Activated T-helper 2 cell treated with anti-CD3 and anti-CD28 coated beads, Interferon-gamma antibody, Interleukin-2, Interleukin-4, amounts not matched to agents 10 μg/mL and 5 μg/mL and 100 μg/mL, durations not matched to agents 14 hours and 24 hours and 36 hours (primary cell): ENCODE results near the gene ZNRF1. TPM values are rescaled to one million over a fixed set of nuclear protein-coding genes. Genes with fewer than 3 reads are reported as not detected.
"Not testable (repeated sequence)": the region's sequence is repeated elsewhere in the genome, so short reads cannot be mapped to it uniquely, and the experiment has no call there.

Source experiments
- DNase-seq: peaks from one replicate; pipeline ENCODE4 v3.0.0; 2021; ENCODE audit warnings: low spot score
- H3K27ac Mint-ChIP-seq: one replicate; pipeline ENCODE4 v1.8.0; 2021; ENCODE audit warnings: mixed read lengths
- H3K27me3 Mint-ChIP-seq: one replicate; pipeline ENCODE4 v1.8.0; 2021; ENCODE audit warnings: low read depth, mixed read lengths
- H3K36me3 Mint-ChIP-seq: one replicate; pipeline ENCODE4 v1.8.0; 2021; ENCODE audit warnings: low read depth, mixed read lengths
- H3K4me1 Mint-ChIP-seq: one replicate; pipeline ENCODE4 v1.8.0; 2021; ENCODE audit warnings: low read depth, mixed read lengths
- H3K4me3 Mint-ChIP-seq: one replicate; pipeline ENCODE4 v1.8.0; 2021; ENCODE audit warnings: low read depth, mild to moderate bottlenecking, moderate library complexity, mixed read lengths
- H3K9me3 Mint-ChIP-seq: one replicate; pipeline ENCODE4 v1.8.0; 2021; ENCODE audit warnings: mixed read lengths
- intact Hi-C: fragments of 100-400 bp; cut with micrococcal nuclease; formaldehyde crosslinking; loops from one replicate; pipeline ENCODE4 v1.15.1; 2023
- total RNA-seq: library from RNA; stranded (reverse); gene quantifications from 2 replicates; pipeline ENCODE4 v1.2.3, GENCODE V29; 2022

The ZNRF1 gene
- total RNA-seq, 1 donor from 2014 or later: 34.8 TPM

DNA sequence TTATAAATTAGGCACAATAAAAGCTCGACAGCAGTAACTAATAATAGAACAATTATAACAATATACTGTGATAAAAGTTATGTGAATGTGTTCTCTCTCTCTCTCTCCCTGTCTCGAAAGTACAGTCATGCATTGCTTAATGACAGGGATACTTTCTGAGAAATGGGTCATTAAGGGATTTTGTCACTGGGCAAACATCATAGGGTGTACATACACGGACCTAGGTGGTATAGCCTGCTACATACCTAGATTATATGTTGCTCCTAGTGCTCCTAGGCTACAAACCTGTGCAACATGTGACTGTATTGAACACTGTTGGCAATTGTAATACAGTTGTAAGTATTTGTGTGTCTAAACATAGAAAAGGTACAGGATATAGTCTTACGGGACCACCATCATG is 6.9 kb downstream of the ZNRF1 start:
- Mint-ChIP-seq H3K9me3 (no peaks in the 10 kb centered on the region), H3K36me3 (peaks cover 46% of the 10 kb centered on the region), H3K4me3 (no peak overlapping the region), H3K4me1 (peaks cover 53% of the 10 kb centered on the region), H3K27me3 (no peaks in the 10 kb centered on the region), H3K27ac (no peak overlapping the region)
- DNase-seq: no peak
- intact Hi-C loops: no loop called here

DNA sequence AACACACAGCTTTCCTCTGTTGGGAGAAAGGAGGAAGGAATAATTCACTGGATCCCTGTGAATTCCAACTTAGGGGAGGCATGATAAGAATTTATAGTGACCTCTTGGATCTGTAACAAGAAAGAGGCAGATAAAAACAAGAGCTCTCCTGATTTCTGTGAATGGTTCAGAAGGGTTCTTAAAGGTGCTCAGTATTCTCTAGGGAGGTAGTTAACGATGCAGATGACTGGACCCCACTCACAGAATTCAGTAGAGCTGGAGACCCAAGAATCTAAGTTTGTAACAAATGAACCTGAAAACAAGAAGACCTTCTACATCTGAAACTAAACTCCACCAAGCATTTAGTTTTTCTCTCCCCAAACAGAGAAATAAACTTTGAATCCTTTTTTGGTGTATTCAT is 8.6 kb downstream of the ZNRF1 start:
- peaks cover 38% of the 10 kb centered on the region for H3K36me3 Mint-ChIP-seq
- DNase-seq: no peak
- intact Hi-C loops: no loop called here

DNA sequence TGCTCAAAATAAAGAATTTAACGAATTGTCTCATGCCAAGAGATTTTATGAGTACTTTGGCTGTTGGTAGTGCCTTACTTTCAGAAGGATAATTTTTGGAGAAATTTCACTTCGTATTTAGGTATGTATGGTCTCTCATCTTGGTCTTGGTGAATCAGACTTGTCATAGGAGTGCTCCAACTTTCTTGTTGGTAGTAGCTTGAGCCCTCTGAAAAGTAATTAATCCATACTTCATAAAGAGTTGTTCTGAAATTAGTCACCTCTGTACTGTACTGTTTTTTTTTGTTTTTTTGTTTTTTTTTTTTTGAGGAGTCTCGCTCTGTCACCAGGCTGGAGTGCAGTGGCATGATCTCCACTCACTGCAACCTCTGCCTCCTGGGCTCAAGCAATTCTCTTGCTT is 11.6 kb downstream of the ZNRF1 start:
- peak overlapping the region; percentile 95 for H3K27ac Mint-ChIP-seq
- peaks cover 27% of the 10 kb centered on the region for H3K36me3 Mint-ChIP-seq
- intact Hi-C loops: no loop called here
- no peaks in the 10 kb centered on the region for H3K9me3 Mint-ChIP-seq
- peaks cover 42% of the 10 kb centered on the region for H3K4me1 Mint-ChIP-seq
- no peak overlapping the region for H3K4me3 Mint-ChIP-seq
- no peak for DNase-seq
- H3K27me3 Mint-ChIP-seq: no peaks in the 10 kb centered on the region

More for the DNA sequence above, 8.6 kb downstream of the ZNRF1 start:
- Mint-ChIP-seq H3K27ac (no peak overlapping the region), H3K9me3 (no peaks in the 10 kb centered on the region), H3K4me1 (peaks cover 53% of the 10 kb centered on the region), H3K4me3 (no peak overlapping the region), H3K27me3 (no peaks in the 10 kb centered on the region)

DNA sequence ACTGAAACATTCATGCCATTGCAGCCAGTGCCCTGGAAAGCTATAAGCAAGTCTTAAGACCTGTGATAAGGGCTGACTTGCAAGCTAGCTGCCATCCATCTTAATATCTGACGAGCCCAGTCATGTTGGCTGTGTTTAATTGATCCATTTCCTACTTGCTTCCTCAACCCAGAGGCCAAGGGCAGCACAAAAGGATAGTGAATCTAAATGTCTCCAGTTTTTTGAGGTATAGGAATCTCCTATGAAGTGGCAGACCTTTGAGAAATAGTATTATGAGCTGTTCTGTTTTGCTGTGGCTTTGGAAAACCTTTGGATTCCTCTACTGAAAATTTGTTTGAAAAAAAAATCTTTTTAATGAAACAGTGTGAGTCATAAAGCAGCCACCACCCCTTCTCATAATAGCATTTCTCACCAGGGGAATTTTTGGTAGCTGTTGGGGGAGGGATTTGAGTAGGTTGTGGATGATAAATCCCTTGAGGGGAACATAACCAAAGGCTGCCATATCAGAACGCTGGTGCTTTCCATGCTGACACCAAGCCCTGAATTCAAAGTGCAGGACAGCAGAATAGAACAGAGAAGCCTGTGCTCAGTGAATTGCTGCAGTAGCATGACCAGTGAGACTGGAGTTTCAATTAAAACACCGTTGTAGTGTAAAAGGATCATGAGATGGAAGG is 12.9 kb downstream of the ZNRF1 start:
- intact Hi-C loops: loop anchor here (1.0 kb wide), 5 partner anchors 8 to 87 kb away; no protein-coding TSS in a partner anchor
- Mint-ChIP-seq H3K27me3 (no peaks in the 10 kb centered on the region), H3K4me3 (peak overlapping the region; percentile 66), H3K36me3 (peaks cover 30% of the 10 kb centered on the region), H3K27ac (peak overlapping the region; percentile 95), H3K4me1 (peaks cover 42% of the 10 kb centered on the region), H3K9me3 (no peaks in the 10 kb centered on the region)
- DNase-seq: no peak

DNA sequence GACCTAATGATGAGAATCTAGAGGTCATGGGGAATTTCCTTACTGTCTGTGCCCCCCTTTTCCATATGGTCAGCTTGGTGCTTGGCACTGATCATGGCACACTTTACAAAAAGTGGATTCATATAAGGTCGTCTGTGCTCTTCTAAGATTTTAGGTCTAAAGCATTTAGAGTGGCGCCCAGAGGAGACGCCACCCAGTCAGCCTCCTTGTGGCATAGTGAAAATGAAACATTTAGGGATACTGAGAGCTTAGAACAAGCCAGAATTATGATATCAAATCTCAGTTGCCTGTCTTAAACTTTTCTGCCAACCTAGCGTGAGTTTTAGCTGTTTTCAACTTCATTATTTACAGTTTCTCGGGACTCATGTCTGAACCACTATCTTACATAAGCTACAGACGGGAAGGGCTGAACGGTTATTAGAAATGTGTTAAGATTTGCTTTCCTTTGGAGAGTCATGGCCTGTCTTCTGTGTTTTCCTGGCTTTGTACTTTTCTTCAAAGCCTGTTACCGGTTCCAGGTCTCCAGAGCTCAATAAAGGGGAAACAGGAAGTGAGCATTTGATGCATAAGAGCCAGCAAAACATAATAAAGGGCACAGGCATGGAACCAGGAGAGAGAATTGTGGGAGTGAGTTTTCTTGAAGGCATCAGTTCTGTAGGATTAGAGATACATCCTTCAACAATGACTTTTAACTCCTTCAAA is 13.7 kb downstream of the ZNRF1 start:
- Mint-ChIP-seq H3K36me3 (peaks cover 29% of the 10 kb centered on the region), H3K4me1 (peaks cover 45% of the 10 kb centered on the region), H3K4me3 (peak overlapping the region; percentile 66), H3K27me3 (no peaks in the 10 kb centered on the region), H3K9me3 (no peaks in the 10 kb centered on the region), H3K27ac (peak overlapping the region; percentile 95)
- intact Hi-C loops: loop anchor here (1.0 kb wide), 5 partner anchors 9 to 86 kb away; no protein-coding TSS in a partner anchor
- DNase-seq: no peak

DNA sequence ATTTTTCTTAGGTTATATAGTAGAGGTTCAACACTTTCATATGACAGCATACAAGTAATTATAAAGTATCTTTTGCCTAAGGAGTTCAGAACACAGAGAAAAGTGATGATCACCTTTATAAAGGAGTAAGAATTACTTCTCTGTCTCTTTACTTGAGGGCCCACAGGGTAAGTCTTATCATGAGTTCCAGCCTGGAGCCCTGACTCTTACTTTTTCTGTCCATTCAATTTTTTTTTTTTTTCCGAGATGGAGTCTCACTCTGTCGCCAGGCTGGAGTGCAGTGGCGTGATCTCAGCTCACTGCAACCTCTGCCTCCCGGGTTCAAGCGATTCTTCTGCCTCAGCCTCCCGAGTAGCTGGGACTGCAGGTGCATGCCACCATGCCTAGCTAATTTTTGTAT is 14.3 kb downstream of the ZNRF1 start:
- H3K36me3 Mint-ChIP-seq: peaks cover 31% of the 10 kb centered on the region
- intact Hi-C loops, H3K4me3 Mint-ChIP-seq: not testable (repeated sequence)

DNA sequence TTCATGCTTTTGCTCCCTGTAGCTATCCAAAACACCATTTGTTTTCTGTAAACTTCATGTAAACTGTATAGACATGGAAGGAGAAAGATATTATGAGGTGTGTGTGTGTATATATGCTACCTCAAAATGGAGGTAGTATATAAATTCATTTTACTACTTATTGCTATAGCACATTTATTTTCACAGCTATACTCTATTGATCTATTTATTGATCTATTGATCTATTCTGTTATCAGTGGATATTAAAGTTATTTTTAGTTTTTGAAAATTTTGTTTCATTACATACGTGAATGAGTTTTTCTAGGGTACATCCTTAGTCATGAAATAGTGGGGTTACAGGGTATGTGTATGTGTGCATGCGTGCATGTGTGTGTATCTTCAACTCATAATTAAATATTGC is 15.5 kb downstream of the ZNRF1 start:
- Mint-ChIP-seq H3K4me3 (no peak overlapping the region), H3K27me3 (no peaks in the 10 kb centered on the region), H3K36me3 (peaks cover 24% of the 10 kb centered on the region), H3K27ac (no peak overlapping the region), H3K9me3 (peaks cover 1% of the 10 kb centered on the region), H3K4me1 (peaks cover 36% of the 10 kb centered on the region)
- intact Hi-C loops: no loop called here
- DNase-seq: no peak

More for the DNA sequence above, 14.3 kb downstream of the ZNRF1 start:
- not testable (repeated sequence) for H3K9me3 Mint-ChIP-seq, H3K27me3 Mint-ChIP-seq, DNase-seq
- peak overlapping the region; percentile 95 for H3K27ac Mint-ChIP-seq
- H3K4me1 Mint-ChIP-seq: peaks cover 47% of the 10 kb centered on the region

DNA sequence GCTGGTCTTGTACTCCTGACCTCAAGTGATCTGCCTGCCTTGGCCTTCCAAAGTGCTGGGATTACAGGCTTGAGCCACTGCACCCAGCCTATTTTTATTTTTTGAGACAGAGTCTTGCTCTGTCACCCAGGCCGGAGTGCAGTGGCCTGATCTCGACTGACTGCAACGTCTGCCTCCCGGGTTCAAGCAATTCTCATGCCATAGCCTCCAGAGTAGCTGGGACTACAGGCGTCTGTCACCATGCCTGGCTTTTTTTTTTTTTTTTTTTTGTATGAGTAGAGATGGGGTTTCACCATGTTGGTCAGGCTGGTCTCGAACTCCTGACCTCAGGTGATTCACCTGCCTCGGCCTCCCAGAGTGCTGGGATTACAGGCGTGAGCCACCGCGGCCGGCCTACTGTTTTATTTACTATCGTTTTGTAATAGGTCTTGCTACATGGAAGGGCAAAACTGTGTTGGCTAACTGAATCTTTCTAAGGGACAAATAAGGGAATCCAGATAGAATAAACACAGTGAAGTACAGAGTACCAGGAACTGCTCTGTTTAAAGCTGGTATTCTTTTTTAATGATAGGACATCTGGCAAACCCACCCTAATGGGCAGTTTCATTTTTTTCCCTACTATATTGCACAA is 17.7 kb downstream of the ZNRF1 start:
- DNase-seq, H3K27ac Mint-ChIP-seq, H3K27me3 Mint-ChIP-seq, intact Hi-C loops, H3K4me3 Mint-ChIP-seq: not testable (repeated sequence)
- Mint-ChIP-seq H3K36me3 (peaks cover 37% of the 10 kb centered on the region), H3K9me3 (peaks cover 23% of the 10 kb centered on the region), H3K4me1 (peaks cover 25% of the 10 kb centered on the region)

DNA sequence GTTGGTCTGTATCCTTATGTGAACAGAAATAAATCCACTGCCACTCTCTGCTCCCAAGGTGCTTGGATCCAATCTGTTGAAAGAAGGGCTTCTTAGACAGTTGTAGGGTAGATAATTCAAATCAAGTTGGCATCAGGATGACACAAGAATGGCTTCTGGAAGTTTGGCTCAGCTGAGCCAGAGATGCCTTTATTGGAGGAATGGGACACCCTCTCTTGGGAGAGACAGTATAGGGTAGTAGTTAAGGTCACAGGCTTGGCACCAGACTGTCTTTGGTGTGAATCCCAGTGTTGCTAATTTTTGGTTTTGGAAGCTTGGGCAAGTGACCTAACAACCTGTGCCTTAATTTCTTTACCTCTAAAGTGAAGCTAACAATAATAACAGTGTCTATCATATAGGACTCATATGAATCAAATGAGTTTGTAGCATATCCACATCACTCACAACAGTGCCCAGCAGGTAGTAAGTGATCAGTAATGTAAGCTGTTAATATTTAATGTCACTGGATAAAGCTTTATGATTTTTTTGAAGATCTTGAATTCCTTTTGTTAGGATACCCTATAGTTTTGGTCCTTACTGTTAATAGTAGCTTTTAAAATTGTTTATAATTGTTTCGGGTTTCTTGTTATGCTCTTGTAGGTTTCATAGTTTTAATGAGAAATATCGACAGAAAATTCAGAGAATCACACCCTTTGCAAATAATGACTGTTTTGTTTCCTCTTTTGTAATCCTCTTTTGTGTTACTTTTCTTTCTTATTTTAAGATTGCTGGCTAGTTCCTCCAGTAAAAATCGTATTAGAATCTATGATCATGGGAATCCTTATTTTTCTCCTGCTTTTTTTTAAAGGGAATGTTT is 19.1 kb downstream of the ZNRF1 start:
- no peak for DNase-seq
- no peak overlapping the region for H3K4me3 Mint-ChIP-seq
- no peak overlapping the region for H3K27ac Mint-ChIP-seq
- intact Hi-C loops: no loop called here
- peaks cover 46% of the 10 kb centered on the region for H3K36me3 Mint-ChIP-seq
- peaks cover 32% of the 10 kb centered on the region for H3K9me3 Mint-ChIP-seq
- no peaks in the 10 kb centered on the region for H3K27me3 Mint-ChIP-seq
- peaks cover 16% of the 10 kb centered on the region for H3K4me1 Mint-ChIP-seq

DNA sequence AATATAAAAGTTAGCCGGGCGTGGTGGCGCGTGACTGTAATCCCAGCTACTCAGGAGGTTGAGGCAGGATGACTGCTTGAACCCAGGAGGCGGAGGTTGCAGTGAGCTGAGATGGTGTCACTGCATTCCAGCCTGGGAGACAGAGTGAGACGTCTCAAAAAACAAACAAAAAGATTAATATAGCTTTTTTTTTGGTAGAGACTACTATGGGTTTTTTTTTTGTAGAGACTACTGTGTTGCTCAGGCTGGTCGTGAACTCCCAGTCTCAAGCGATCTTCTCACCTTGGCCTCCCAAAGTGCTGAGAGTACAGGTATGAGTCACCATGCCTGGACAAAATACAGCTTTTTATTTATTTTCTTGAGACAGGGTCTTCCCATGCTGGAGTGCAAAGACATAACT is 20.2 kb downstream of the ZNRF1 start:
- peaks cover 32% of the 10 kb centered on the region for H3K9me3 Mint-ChIP-seq
- H3K4me3 Mint-ChIP-seq: no peak overlapping the region
- peaks cover 17% of the 10 kb centered on the region for H3K4me1 Mint-ChIP-seq
- H3K36me3 Mint-ChIP-seq: peaks cover 52% of the 10 kb centered on the region
- no peaks in the 10 kb centered on the region for H3K27me3 Mint-ChIP-seq
- DNase-seq: no peak
- intact Hi-C loops: no loop called here
- no peak overlapping the region for H3K27ac Mint-ChIP-seq

DNA sequence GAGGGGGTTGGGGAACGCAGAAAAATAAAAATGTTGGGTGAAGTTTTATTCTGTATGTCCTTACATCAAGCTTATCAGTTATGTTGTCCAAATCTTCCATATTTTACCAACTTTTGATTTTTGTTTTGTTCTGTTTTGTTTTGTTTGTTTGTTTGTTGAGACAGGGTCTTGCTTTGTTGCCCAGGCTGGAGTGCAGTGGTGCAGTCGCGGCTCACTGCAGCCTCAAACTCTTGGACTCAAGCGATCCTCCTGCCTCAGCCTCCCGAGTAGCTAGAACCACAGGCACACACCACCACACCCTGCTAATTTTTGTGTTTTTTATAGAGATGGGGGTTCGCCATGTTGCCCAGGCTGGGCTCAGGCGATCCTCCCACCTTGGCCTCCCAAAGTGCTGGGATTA is 20.8 kb downstream of the ZNRF1 start:
- H3K27ac Mint-ChIP-seq: no peak overlapping the region
- peaks cover 21% of the 10 kb centered on the region for H3K4me1 Mint-ChIP-seq
- no peak overlapping the region for H3K4me3 Mint-ChIP-seq
- no peak for DNase-seq
- intact Hi-C loops: no loop called here
- peaks cover 56% of the 10 kb centered on the region for H3K36me3 Mint-ChIP-seq
- H3K9me3 Mint-ChIP-seq: peaks cover 32% of the 10 kb centered on the region
- no peaks in the 10 kb centered on the region for H3K27me3 Mint-ChIP-seq

DNA sequence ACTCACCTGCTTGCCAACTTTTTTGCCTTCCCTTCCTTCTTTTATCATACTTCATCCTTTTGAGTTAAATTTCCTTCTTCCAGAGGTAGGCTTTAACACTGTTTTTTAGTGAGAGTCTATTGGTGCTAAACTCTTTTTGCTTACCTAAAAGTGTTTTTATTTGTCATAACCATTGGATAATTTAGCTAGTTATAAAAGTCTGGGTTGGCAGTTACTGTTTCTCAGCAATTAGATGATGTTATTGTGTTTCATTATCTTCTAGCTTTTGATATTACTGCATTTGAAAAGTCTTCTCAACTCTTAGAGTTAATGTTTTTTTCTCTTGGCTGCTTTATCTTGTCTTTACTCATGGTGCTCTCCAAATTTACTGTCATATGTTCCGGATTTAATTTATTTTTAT is 22.6 kb downstream of the ZNRF1 start:
- Mint-ChIP-seq H3K36me3 (peaks cover 50% of the 10 kb centered on the region), H3K9me3 (peaks cover 32% of the 10 kb centered on the region), H3K4me3 (no peak overlapping the region), H3K27me3 (no peaks in the 10 kb centered on the region), H3K4me1 (peaks cover 27% of the 10 kb centered on the region), H3K27ac (peak overlapping the region; percentile 43)
- intact Hi-C loops: no loop called here
- no peak for DNase-seq
